ENCODE results near the gene GIT2. TPM values are rescaled to one million over a fixed set of nuclear protein-coding genes. Genes with fewer than 3 reads are reported as not detected.
A peak's percentile ranks its signal among the peaks of the same experiment; 100 is the strongest.

The GIT2 gene
- total RNA-seq, 1 donor, result 50.8 TPM

DNA sequence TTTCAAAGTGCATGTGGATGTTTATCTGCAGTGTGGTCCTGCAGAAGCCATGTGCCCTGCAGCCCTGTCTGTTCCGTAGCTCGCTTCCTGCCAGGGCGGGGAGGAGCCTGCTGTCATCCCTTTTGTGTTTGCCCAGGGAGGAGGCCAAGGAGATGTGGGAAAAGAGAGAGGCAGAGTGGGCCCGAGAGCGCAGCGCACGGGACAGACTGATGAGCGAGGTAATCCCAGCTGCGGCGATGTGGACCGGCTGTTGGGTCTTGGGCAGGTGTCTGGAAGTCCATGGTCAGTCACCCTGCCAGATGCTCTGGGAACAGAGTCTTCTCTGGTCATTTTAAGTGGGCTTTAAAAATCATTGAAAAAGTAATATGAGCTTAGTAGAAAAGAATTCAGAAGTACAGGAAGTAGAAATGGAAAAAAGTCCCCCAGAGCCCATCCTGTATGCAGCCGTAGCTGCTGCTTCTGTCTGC is 83.3 kb downstream of the GIT2 start:
- TF ChIP-seq, protein P1, sequence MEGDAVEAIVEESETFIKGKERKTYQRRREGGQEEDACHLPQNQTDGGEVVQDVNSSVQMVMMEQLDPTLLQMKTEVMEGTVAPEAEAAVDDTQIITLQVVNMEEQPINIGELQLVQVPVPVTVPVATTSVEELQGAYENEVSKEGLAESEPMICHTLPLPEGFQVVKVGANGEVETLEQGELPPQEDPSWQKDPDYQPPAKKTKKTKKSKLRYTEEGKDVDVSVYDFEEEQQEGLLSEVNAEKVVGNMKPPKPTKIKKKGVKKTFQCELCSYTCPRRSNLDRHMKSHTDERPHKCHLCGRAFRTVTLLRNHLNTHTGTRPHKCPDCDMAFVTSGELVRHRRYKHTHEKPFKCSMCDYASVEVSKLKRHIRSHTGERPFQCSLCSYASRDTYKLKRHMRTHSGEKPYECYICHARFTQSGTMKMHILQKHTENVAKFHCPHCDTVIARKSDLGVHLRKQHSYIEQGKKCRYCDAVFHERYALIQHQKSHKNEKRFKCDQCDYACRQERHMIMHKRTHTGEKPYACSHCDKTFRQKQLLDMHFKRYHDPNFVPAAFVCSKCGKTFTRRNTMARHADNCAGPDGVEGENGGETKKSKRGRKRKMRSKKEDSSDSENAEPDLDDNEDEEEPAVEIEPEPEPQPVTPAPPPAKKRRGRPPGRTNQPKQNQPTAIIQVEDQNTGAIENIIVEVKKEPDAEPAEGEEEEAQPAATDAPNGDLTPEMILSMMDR (IDR thresholded peaks at IDR 0.05; ENCODE audit: insufficient read depth, low read length), result no peak
- no peak for DNase-seq (ENCODE audit: low read depth)
- H3K4me3 ChIP-seq (ENCODE audit: low read depth, low read length), result no peak overlapping the region

DNA sequence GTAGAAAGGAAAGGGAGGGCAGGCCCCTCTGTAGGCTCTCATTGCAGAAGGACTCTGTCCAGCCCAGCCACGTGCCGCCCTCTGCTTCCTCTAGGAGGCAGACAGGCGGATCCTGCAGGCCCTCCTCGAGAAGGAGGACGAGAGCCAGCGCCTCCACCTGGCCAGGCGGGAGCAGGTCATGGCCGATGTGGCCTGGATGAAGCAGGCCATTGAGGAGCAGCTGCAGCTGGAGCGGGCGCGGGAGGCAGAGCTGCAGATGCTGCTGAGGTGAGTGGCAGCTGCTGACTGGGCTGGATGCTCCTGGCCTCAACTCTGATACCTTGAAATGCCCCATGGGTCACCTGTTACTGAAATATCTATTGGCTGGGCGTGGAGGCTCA is 85.2 kb downstream of the GIT2 start:
- peak; percentile 15 for DNase-seq (ENCODE audit: low read depth)
- TF ChIP-seq, protein P1 (IDR thresholded peaks at IDR 0.05; ENCODE audit: insufficient read depth, low read length), result peak; percentile 31
- H3K4me3 ChIP-seq (ENCODE audit: low read depth, low read length), result no peak overlapping the region

DNA sequence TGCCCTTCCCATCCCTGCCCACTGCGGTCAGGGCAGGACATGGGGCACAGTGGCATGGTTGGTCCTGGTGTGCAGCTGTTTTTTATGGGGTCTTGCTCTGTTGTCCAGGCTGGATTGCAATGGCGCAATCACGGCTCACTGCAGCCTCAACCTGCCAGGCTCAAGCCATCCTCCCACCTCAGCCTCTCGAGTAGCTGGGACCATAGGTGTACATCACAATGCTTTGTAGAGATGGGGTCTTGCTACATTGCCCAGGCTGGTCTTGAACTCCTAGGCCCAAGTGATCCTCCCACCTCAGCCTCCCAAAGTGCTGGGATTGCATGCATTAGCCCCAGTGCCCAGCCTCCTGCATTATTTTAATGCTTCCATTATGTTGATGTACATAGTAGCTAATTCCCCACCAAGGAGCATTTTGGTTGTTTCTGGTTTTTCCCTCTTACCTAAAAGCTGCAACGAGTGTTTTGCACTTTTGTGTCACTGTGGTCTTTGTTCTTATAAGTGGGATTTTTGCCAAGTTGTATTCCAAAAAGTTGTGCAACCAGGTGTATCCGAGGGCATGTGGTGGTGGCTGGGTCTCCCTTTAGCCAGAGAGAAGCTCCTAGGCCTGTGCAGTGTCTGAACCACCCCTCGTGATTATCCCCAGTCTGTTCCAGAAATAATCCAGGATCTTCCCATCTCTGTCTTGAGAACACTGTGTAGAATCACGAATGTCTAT is 85.8 kb downstream of the GIT2 start:
- no peak overlapping the region for H3K4me3 ChIP-seq (ENCODE audit: low read depth, low read length)
- TF ChIP-seq, protein P1 (IDR thresholded peaks at IDR 0.05; ENCODE audit: insufficient read depth, low read length), result no peak
- DNase-seq (ENCODE audit: low read depth), result no peak

DNA sequence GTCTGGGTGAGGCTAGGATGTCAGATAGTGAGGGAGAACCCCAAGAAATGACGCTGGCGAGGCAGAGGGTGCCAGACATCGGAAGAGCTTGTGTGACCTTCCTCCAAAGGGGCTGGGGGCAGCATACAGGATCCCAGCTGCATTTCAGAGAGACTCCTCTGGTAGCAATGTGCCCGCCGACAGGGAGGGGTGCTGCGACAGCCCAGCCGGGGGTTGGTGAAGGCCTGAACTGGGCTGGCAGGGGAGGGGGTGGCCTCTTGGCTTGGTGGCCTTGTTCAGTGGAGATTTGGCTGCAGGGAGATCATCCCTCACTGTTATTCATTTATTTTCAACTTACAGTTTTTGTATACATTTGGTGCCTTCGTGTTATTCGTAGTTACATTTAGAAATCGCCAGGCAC is 90.9 kb downstream of the GIT2 start:
- no peak for DNase-seq (ENCODE audit: low read depth)
- TF ChIP-seq, protein P1 (IDR thresholded peaks at IDR 0.05; ENCODE audit: insufficient read depth, low read length), result no peak
- no peak overlapping the region for H3K4me3 ChIP-seq (ENCODE audit: low read depth, low read length)

DNA sequence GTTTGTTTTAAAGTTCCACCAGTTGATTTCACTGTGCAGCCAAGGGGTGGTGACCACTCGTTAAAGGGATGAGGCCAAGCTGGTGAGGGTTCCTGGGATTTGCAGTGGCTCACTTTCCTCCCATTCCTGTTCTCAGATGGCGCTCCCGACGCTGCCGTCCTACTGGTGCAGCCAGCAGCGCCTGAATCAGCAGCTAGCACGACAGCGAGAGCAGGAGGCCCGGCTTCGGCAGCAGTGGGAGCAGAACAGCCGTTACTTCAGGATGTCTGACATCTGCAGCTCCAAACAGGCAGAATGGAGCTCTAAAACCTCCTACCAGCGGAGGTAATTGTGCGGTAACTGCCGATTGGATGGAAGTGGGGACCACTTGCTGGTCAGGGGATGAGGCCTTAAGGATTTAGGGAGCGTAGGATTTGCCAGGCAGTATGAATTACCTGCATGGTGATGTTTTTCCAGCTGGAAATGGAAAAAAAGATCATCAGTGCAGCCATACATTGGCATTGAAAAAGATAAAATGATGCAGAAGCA is 93.2 kb downstream of the GIT2 start:
- TF ChIP-seq, protein P1 (IDR thresholded peaks at IDR 0.05; ENCODE audit: insufficient read depth, low read length), result no peak
- no peak for DNase-seq (ENCODE audit: low read depth)
- H3K4me3 ChIP-seq (ENCODE audit: low read depth, low read length), result no peak overlapping the region

DNA sequence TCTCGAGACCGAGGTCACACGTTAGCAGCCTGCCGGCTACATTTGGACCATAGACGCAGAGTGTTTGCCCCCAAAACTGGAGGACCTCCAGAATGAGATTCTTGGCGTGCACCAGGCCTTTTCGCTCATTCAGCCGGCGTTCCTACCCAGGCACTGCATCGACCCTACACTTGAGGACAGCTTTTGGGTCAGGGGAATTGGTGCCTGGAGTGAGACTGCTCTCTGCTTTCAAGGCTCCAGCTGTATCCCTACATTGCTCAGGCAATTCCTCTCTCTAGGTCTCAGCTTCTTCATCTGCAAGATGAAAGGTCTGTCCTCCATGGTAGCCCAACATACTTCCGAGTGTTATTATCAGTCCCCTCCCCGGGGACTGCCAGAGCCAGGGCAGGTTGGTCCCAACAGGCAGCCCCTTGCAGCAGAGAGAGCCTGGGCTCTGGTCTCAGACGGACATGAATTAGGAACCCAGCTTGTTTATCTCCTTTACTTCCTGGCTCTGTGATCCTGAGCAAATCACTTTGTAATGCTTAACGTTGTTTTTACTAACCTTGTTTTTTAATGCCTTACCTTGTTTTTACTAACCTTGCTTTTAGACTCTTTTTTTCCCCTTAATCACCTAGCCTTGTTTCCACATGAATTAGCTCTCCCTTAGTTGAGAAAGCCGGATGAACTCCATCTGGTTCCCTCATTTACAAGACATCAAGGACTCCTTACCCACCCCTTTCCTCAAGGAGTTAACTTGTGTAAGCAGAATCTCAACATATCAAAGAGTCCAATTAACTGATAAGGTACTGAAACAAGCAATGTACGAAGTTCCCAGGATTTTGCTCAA is 95.2 kb downstream of the GIT2 start:
- peak; percentile 17 for DNase-seq (ENCODE audit: low read depth)
- peak overlapping the region; percentile 81 for H3K4me3 ChIP-seq (ENCODE audit: low read depth, low read length)
- TF ChIP-seq, protein P1 (IDR thresholded peaks at IDR 0.05; ENCODE audit: insufficient read depth, low read length), result no peak

Measured in fibroblast of the aortic adventitia (primary cell).